Measurements from ENCODE around the gene DHPS.
A peak's percentile ranks its signal among the peaks of the same experiment; 100 is the strongest.

DHPS gene

DNA sequence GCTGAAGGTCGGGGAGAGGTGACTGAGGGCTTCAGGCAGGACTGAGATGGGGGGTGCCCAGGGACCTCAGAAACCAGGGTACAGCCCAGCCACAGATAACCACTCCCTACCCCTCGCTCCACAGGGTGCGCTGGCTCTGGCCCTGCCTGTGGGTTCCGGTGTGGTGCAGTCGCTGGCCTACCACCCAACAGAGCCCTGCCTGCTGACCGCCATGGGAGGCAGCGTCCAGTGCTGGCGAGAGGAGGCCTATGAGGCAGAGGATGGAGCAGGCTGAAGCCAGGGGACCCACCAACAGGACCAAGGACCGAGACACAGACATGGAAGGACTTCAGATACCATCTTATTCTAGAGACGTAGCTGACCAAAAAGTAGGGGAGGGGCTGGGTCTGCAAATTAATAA lies 6.3 kb downstream of the DHPS start:
- DNase-seq (ENCODE audit: low read depth, low spot score) = no peak

DNA sequence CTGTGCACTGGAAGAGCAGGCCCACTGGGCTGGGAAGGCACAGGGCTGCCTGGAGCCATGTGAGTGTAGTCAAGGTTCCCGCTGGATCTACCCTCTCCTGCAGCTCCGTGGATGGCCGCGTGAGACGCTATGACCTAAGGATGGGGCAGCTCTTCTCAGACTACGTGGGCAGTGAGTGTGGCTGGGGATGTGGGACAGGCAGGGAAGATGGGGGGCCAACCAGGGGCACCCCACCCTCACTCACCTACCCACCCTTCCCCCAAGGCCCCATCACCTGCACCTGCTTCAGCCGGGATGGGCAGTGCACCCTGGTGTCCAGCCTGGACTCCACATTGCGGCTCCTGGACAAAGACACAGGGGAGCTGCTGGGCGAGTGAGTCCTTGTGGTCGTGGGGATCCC lies 8.9 kb downstream of the DHPS start:
- DNase-seq (ENCODE audit: low read depth, low spot score) = no peak

DNA sequence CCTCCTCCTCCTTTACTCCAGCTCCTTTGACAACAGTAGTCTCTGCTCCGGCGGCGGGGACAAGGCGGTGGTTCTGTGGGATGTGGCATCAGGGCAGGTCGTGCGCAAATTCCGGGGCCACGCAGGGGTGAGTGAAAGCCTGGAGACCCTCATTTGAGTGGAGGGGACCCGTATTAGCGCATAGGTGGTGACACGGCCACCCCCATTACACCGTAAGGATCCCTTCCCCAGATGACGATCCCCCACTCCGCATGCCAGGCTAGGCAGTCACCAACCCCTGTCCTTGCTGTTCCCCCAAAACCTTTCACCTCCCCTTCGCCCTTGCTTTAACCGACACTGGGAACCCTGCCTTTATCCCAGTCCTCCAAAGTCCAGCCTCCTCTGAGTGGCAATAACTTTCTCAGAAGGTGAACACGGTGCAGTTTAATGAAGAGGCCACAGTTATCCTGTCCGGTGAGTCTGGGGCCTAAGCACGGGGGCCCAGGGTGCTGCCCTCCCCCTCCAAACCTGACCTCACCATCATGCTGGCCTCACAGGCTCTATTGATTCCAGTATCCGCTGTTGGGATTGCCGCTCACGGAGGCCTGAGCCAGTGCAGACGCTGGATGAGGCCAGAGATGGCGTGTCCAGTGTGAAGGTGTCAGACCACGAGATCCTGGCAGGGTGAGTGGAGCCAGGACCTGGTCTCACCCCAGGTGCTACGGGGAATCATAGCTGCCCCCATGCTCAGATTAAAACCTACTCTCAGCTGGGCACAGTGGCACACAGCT lies 11.3 kb downstream of the DHPS start:
- DNase-seq (ENCODE audit: low read depth, low spot score) = no peak

DNA sequence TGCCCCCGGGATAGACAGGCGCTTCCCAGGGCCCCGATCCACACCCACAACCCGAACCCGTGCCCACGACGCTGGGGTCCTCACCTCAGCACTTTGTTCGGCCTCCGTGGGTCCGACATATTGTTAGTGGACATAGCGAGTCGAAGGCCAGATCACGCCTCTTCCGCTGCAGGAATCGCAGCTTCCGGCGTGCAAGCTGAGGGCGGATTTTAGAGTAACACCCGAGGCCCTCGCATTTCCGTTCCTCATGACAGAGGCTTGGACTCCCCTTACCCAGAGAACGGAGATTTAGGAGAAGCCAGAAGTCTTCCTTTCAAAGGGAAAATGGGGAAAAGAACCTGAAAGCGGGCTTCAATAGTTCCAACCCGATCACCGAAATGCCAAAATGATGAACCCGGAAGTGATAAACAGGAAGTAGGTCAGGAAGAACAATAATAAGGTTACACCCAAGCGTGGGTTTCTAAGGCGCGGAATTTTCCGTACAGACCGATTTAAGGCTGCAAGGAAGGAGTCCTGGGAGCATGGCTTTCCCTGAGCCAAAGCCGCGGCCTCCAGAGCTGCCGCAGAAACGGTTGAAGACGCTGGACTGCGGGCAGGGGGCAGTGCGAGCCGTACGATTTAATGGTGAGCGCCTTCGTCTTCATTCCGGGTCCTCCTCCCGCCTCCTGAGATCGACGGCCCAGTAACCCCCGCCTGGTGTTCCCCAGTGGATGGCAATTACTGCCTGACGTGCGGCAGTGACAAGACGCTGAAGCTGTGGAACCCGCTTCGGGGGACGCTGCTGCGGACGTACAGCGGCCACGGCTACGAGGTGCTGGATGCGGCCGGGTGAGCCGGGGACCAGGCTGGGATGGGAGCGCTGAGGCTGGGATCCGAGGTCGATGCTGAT lies 12.2 kb downstream of the DHPS start:
- no peak for DNase-seq (ENCODE audit: low read depth, low spot score)

DNA sequence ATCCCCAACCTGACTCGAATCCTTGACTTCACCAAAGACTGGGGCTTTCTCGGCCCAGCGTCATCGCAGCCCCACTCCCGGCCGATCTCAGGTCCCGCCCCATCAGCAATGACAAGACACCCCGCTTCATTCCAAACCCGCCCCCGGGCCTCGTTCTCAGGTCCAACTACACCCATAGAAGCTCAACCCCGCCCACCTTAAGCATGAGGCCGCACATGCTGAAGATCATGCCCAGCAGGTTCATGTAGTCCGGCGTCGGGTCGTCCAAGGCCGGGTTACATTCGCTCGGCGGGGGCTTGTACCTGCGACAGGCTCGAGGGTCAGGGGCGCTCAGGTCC lies 12.8 kb downstream of the DHPS start:
- no peak for DNase-seq (ENCODE audit: low read depth, low spot score)

DNA sequence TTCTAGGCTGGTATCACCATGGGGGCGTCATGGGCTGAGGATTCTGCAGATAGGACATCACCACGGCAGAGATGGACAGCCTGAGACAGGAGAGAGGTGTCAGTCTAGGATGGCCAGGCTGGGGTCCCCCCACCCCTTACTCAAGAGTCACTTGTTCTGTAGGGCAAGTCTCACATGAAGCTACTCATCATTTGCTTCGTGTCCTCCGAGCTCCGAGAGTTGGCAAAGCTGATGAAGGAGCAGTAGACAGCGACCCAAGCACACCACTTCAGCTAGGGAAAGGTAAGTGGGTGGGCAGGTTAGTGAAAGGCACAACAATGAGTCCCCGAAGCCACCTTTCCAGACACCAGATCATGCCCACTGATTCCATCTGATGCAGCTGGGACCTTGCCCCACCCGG lies 13.3 kb downstream of the DHPS start:
- DNase-seq (ENCODE audit: low read depth, low spot score) = no peak

DNA sequence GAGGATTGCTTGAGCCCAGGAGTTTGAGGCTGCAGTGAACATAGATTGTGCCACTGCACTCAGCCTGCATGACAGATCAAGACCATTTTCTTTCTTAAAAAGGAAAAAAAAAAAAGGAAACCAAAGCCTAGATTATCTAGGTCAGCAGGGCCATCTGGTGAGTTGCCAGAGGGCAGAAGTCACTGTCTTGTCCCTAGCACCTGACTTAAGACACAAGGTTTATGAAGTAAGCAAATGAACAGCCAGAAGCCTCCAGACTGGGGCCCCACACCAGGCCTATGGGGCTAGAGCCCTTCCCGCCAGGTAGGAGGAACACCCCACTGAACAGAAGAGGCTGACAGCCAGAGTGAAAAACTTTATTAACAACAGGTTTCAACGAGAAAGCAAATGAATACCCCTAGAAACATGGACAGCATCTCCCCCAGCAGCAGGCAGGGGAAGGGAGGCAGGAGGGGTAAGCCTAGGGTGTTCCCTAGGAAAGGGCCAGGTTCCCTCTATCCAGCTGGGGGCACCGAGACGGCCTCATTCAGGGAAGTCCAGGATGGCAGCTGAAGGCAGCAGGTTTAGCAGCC lies 13.9 kb downstream of the DHPS start:
- no peak for DNase-seq (ENCODE audit: low read depth, low spot score)

DNA sequence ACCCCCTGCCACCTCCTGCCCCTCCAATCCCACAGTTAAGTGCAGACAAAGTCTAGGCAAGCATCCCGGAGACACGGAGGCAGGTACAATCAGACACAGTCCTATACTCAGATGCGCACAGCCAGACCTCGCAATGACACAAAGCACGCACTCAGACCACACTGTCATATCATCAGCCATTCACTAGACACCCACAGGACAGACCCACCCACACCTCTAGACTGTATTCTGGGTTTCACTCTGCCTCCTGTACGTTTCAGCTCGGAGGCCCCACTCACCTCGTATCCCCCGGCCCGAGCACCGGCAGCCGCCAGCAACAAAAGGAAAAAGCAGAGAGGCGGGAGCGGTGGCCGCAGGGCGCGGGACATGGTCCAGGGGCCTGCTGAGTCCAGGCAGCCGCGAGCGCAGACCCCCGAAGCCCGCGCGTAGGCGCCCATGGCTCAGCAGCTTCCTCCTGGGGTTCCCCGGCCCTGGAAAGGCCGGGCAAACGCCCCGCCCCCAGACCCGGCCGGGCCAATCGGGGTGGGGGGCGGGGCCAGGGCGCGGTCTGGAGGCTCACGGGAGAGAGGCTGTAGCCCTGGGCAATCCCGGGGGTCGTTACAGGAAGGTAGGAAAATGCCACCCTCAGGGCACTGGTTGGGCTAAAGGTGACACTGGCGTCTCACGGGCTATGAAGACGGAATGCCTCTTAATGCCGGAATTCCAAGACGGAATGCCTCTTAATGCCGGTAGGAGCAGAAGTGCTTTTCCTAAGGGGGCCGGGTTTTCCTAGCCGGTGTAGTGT lies 15.2 kb downstream of the DHPS start, which contains the start of the genes MAN2B1 and WDR83:
MAN2B1 (minus strand) TSS at position 478 of the 784 bp plus-strand sequence; CDS start at position 437, 41 bp downstream.
WDR83 (plus strand) TSS at position 543 of the 784 bp plus-strand sequence. CDS start 2,984 bp downstream, outside the sequence.
- DNase-seq (ENCODE audit: low read depth, low spot score) = peak; percentile 73

DNA sequence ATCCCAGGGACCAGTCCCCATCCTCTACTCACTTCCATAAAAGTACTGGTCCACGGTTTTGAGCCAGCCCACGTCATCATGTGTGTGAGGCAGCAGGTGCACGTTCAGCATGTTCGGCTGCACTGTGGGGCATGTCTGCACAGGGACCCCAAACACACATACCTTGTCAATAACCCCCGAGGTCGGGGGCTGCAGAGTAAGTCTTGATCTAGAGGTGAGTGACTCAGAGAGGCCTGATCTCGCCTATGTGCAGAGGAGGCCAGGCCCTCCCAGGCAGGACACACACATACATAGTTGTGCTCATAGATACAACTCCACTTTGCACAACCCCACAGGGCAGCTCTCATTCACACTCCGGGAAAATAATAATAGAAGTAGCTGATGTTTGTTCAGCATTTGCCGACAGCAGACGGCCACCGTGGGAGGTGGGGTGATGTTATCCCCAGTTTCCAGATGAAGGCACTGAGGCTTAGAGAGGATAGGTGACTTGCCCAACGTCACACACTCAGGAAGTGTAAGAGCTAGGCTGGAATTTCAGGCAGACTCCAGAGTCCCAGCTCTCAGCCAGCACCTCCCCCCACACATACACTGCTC lies 15.9 kb downstream of the DHPS start:
- DNase-seq (ENCODE audit: low read depth, low spot score) = no peak

DNA sequence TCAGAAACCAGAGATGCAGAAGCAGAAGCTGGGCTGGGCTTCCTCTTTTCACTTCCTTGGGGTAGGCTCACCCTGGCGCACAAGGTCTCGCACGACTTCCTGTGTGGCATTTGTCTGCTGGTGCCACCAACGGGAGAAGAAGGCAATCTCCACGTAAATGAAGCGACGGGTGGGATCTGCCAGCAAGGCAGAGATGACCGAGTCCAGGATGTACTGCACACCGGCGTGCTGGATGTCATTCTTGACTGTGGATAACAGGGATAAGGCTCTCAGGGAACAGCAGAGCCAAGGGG lies 16.5 kb downstream of the DHPS start:
- DNase-seq (ENCODE audit: low read depth, low spot score) = no peak

DNA sequence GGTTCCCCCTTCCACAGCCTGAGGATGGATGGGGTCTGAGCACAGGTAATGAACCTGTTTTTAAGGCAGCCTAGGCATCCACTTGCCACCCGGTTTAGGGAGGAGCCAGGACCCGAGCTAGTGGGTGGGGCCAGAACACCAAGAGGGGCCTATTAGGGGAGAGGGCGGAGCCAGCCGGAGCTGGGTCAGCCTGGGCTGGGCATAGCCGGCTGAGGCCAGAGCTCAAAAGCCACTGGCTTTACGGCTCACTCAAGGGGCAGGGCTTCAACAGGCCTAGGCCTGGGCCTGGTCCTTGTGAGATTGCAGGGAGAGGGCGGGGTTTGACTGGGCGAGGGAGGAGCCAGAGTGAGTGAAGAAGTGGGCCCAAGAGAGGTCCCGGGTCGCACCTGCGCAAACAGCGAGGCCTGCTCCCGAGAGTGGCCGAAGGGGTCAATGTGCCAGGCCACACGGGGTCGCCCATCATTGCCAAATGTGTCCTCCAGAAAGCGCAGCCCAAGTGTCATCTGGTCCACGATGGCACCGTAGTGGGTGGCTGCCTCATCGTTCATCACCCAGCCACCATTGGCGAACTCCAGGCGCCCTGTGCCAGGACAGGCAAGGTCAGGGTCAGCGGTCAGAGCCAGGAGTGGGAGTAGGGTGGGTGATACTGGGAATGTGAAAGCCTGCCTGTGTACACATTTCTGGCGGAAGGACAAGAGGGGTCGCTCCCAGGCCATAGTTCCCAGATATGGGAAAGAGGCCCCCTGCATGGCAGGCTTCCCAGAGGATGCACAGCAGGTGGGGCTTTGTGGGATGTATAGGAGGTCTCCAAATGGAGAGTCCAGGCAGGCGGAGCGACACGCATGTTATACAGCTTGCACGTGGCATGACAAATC lies 17.0 kb downstream of the DHPS start:
- DNase-seq (ENCODE audit: low read depth, low spot score) = no peak

DNA sequence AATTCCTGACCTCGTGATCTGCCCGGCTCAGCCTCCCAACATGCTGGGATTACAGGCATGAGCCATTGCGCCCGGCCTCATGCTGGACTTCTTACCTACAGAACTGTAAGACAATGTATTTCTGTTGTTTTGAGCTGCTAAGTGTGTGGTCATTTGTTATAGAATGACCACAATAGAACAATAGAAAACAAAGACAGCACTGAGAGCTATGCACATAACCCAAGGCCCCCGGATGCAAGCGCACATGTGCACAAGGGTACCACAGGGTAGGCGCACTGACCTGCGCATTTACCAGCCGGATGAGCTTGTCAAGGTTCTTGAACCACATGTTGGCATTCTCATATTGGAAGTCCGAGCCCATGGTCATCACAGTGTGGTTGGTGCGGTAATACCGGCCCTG lies 20.7 kb downstream of the DHPS start:
- no peak for DNase-seq (ENCODE audit: low read depth, low spot score)

DNA sequence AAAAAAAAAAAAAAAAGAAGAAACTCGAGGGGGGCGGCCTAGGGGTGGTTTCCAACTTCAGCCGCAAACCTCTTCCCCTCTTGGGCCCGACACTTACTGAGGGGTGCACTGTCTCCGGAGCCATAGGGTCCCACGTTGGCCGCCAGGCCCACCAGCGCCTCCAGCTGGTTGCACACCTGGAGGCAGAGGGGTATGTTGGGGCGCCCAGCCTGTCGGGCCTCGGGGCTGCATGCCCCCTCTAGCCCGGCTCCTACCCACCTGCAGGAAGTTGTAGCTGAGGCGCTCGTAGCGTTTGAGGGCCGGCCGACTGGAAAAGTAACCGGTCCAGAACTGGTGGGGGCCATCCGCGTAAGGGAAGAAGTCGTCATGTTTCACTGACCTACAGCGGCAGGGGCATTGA lies 23.7 kb downstream of the DHPS start:
- no peak for DNase-seq (ENCODE audit: low read depth, low spot score)

DNA sequence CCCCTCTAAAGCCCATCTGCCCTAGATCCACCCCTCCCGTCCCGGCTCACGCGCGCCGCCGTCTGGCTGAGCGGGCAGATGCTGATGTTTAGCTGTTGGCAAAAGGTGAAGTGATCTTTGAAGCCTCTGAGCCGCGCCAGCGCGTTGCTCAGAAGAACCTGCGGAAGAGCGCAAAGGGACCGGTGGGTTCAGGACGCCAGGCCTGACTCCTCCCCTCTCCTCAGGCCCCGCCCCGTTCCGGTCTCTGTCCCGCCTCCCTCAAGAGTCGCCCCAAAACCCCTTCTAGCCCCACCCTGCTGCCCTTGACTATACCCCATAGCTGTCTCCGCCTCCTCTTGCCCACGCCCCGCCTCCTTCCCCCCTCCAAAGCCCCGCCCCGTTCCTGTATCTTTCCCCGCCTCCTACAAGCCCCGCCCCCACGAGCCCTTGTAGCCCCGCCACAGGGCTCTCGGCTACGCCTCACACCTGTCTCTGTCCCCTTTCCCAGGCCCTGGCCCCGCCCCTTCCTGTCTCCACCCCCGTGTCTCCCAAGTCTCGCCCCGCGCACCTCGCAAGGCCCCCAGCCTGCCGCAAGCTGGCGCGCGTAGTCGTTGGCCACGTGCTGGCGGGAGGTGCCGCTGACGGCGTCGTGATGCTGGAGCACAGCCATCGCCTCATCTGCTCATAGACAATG lies 24.6 kb downstream of the DHPS start:
- no peak for DNase-seq (ENCODE audit: low read depth, low spot score)

DNA sequence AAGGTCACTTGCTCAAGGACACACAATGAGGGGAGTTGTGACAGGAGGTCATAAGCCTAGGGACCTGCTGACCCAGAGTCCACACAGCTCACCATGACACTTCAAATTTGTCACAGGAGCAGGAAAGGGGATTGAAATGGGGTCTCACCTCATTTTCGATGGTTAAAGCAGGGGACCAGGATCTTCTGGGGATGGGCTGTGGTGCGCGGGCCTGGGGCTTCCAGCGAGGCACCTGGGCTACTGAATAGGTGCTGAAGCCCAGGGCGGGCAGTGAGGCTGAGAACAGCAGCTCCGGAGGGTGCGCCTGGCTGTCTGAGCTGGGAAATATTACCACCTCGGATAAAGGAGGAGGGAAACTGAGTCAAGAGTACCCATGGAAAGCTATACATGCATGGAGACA lies 26.1 kb downstream of the DHPS start:
- no peak for DNase-seq (ENCODE audit: low read depth, low spot score)

DNA sequence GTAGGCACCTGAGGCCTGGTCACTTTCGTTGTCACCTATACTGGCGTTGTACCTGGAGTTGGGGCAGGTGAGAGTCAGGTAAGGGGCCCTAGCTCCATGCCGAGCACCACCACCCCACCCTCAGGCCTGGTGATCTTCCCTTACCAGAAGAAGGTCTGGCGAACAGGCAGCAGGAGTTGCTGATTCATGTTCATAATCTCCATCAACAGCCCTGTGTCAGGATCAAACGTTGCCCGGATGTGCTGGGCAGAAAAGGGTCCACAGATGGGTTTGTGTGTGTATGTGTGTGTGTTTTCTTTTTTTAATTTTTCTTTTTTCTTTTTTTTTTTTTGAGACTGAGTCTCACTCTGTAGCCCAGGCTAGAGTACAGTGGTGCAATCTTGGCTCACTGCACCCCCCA lies 29.5 kb downstream of the DHPS start:
- no peak for DNase-seq (ENCODE audit: low read depth, low spot score)

DNA sequence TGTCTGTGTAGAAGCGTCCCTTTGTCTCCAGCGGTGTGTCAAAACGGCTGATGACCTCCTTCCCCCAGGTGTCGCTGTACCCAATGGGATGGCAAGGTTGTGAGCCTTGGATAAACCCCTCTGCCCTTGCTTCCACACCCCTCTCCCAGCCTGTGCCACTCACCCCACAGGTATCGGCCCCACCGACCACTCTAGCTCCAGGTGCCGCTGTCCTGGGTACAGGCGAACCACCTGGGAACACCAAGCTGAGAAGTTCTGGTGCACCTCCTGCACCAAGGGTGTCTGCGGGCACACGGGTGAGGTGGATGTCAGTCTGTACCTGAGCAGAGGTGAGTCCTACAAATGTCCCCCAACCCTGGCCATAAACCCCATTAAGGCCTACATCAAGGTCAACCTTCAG lies 31.7 kb downstream of the DHPS start:
- no peak for DNase-seq (ENCODE audit: low read depth, low spot score)

DNA sequence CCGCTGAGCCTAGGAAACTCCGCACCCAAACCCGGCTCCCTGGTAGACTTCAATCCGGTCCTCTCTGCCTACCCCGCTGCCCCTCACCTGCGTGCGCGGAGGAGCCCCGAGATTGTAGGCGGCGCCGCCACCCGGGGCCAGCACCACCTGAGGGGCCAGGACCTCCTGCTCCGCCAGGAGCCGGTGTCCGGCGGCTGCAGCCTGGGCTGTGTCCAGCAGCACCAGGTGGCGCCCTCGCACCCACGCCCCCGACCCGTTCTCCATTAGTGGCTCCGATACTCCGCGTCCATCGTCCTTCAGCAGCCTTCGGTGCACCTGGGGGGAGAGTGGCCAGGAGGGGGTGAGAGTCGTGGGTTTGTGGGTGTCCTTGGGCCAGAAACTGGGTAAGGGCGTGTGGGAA lies 33.6 kb downstream of the DHPS start:
- no peak for DNase-seq (ENCODE audit: low read depth, low spot score)

DNA sequence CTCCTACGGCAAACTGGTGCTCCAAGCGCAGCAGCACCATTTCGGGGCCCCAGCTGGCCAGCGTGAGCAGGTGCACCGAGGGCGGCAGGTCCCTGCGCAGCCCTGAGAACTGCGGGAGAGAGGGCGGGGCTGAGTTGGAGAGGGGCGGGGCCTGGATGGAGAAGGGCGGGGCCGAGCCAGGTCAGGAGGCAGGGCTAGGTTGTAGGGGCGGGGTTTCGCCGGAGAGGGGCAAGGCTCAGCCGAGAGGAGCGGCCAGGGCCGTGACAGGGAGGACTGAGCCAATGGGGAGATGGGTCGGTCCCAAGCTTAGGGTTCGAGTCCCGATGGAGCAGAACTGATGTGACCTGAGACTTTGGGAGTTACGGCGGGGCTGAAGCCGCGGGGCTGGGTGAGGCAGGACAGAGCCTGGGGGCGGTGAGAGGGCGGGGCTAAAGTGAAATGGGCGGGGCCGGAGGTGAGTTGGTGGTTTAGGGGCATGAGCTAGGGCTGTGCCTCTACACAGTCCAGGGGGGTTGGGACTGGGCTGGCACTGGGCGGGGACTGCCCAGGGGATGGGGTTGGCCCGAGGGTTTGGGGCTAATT lies 34.1 kb downstream of the DHPS start:
- no peak for DNase-seq (ENCODE audit: low read depth, low spot score)

DNA sequence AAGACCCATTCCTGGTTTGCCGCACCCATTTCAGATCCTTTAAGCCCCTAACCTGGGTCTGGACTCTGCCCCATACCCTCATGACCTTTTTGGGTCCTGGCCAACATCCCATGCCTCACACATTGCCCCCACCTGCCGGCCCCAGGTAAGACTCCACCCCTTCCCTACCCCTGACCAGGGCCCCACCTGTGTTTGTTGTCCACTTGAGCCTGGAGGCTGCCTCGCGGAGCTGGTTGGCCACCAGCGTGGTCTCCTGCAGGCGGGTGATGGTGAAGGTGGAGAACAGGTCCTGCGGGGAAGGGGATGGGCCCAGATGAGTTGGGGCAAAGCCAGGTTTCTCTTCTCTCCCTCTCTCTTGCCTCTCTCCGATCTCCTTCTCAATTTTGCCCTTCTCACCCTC lies 34.6 kb downstream of the DHPS start:
- DNase-seq (ENCODE audit: low read depth, low spot score) = no peak

All from activated naive CD8-positive, alpha-beta T cell treated with anti-CD3 and anti-CD28 coated beads, Interleukin-2, amount 50 U/mL, for 16 hours (primary cell).